OCI-LY7 (cell line): ENCODE measurements around the gene UCP1. TPM values are rescaled to one million over a fixed set of nuclear protein-coding genes. Genes with fewer than 3 reads are reported as not detected.

ENCODE experiments used
- BruUV-seq: library from RNA; stranded (reverse); fragments of 400-500 nt; replicated peaks from 2 replicates; lab custom pipeline; 2021; lab: Mats Ljungman, UMichigan
- CTCF ChIA-PET: fragments of 300-600 bp; sonication (Branson Sonifier 250); formaldehyde crosslinking; loops from one replicate; lab custom pipeline; 2022; ENCODE audit warnings: antibody characterized with exemption; ENCODE audit not compliant: unreplicated experiment; lab: Charles Lee
- POLR2A ChIA-PET: fragments of 300-600 bp; sonication (Branson Sonifier 250); formaldehyde crosslinking; loops from one replicate; lab custom pipeline; 2022; ENCODE audit warnings: antibody characterized with exemption; lab: Charles Lee
- DNase-seq: peaks from one replicate; pipeline ENCODE4 v3.0.0-alpha.2; 2015; ENCODE audit warnings: low spot score
- H2AFZ ChIP-seq: fragments of 200-600 bp; sonication (generic), shearing (Covaris generic); 2 replicates; pipeline ENCODE4 v1.6.1; 2014; ENCODE audit warnings: mild to moderate bottlenecking, antibody characterized with exemption, low read length, moderate library complexity
- H3K27ac ChIP-seq: fragments of 200-600 bp; sonication (generic); 2 replicates; pipeline ENCODE4 v1.5.1; 2014; ENCODE audit warnings: mixed run types, low read depth, mild to moderate bottlenecking, moderate library complexity, low read length, inconsistent platforms; ENCODE audit not compliant: poor library complexity, severe bottlenecking
- H3K36me3 ChIP-seq: fragments of 200-600 bp; sonication (generic); 2 replicates; pipeline ENCODE4 v1.6.1; 2014; ENCODE audit warnings: mild to moderate bottlenecking, antibody characterized with exemption, low read length, moderate library complexity, mixed read lengths; ENCODE audit not compliant: insufficient read depth
- H3K4me1 ChIP-seq: fragments of 200-600 bp; sonication (generic); 2 replicates; pipeline ENCODE4 v1.5.1; 2014; ENCODE audit warnings: mild to moderate bottlenecking, low read length; ENCODE audit not compliant: insufficient read depth, poor library complexity, severe bottlenecking
- H3K4me2 ChIP-seq: fragments of 200-600 bp; sonication (generic); 2 replicates; pipeline ENCODE4 v1.6.1; 2014; ENCODE audit warnings: mild to moderate bottlenecking, low read length
- H3K4me3 ChIP-seq: fragments of 200-600 bp; sonication (generic); 2 replicates; pipeline ENCODE4 v1.5.1; 2014; ENCODE audit warnings: mild to moderate bottlenecking, low read depth, low read length; ENCODE audit not compliant: poor library complexity, severe bottlenecking
- H3K79me2 ChIP-seq: fragments of 200-600 bp; sonication (generic); 2 replicates; pipeline ENCODE4 v1.6.1; 2016; ENCODE audit warnings: low read depth, mild to moderate bottlenecking, low read length, moderate library complexity, mixed read lengths; ENCODE audit not compliant: insufficient read depth
- H3K9me2 ChIP-seq: fragments of 200-600 bp; sonication (generic); 2 replicates; pipeline ENCODE4 v1.6.1; 2016; ENCODE audit warnings: mild to moderate bottlenecking, low read length, mixed read lengths; ENCODE audit not compliant: insufficient read depth
- H3K9me3 ChIP-seq: fragments of 200-600 bp; sonication (generic); 2 replicates; pipeline ENCODE4 v1.6.1; 2014; ENCODE audit warnings: mild to moderate bottlenecking, mixed run types, low read length, mixed read lengths
- H4K20me1 ChIP-seq: fragments of 200-600 bp; sonication (generic); 2 replicates; pipeline ENCODE4 v1.6.1; 2014; ENCODE audit warnings: mild to moderate bottlenecking, antibody characterized with exemption, low read length, moderate library complexity, mixed read lengths; ENCODE audit not compliant: insufficient read depth
- CTCF ChIP-seq: fragments of 200-600 bp; sonication (generic); conservative IDR thresholded peaks from 2 replicates; pipeline ENCODE4 v1.5.1; 2014; ENCODE audit warnings: mild to moderate bottlenecking, antibody characterized with exemption, low read length, moderate library complexity, mixed read lengths
- EZH2phosphoT487 ChIP-seq: fragments of 200-600 bp; sonication (generic); IDR thresholded peaks from 2 replicates; pipeline ENCODE4 v1.6.1; 2018; ENCODE audit warnings: low read depth, borderline replicate concordance, mild to moderate bottlenecking, mixed run types, antibody characterized with exemption, low read length, moderate library complexity, mixed read lengths
- intact Hi-C: fragments of 100-400 bp; cut with micrococcal nuclease; formaldehyde crosslinking; loops from one replicate; pipeline ENCODE4 v1.10.0; 2022; ENCODE audit not compliant: unreplicated experiment
- total RNA-seq, 2 experiments: library from RNA; depleted of rRNA in 1 of 2; stranded (reverse); fragments of >200 nt in 1 of 2; shearing (Covaris generic) in 1 of 2; gene quantifications; 2 replicates each; pipeline ENCODE4 v1.2.3, GENCODE V29; 2014 to 2022

UCP1 gene
- total RNA-seq, 2 experiments from 2014 or later: not detected

GRCh38 chr4:140609548-140610425, 41.0 kb upstream of the UCP1 start:
- peak; percentile 75 for DNase-seq
- Histone ChIP-seq H4K20me1 (no peaks in the 10 kb centered on the region), H2AFZ (peak overlapping the region; percentile 60), H3K4me3 (no peak overlapping the region), H3K27ac (no peak overlapping the region), H3K36me3 (no peaks in the 10 kb centered on the region), H3K79me2 (no peaks in the 10 kb centered on the region), H3K9me2 (no peaks in the 10 kb centered on the region; the same call in 1 of the 2 replicates), H3K4me1 (peaks cover 32% of the 10 kb centered on the region), H3K9me3 (no peaks in the 10 kb centered on the region), H3K4me2 (no peak overlapping the region; the same call in 1 of the 2 replicates)
- POLR2A ChIA-PET: interaction anchor here (0.7 to 3.9 kb wide), 14 partner anchors 11 to 459 kb away, joined by 3 to 37 read pairs (median 4); partner anchors contain the start of gene ELMOD2
- intact Hi-C loops: loop anchor here (1.0 to 10.0 kb wide), 4 partner anchors 29 to 455 kb away; partner anchors contain the start of genes ELMOD2 and MAML3
- CTCF ChIA-PET: interaction anchor here (0.6 to 2.1 kb wide), 8 partner anchors 10 to 241 kb away, joined by 3 to 9 read pairs (median 4); no protein-coding TSS in a partner anchor
- BruUV-seq: no TSS peak
- TF ChIP-seq EZH2phosphoT487 (no peak), CTCF (peak; percentile 87)

GRCh38 chr4:140607852-140608251, 39.1 kb upstream of the UCP1 start:
- Histone ChIP-seq H3K4me2 (no peak overlapping the region), H3K4me1 (peaks cover 36% of the 10 kb centered on the region), H3K9me2 (no peaks in the 10 kb centered on the region; the same call in 1 of the 2 replicates), H3K27ac (no peak overlapping the region), H3K36me3 (no peaks in the 10 kb centered on the region), H3K9me3 (no peaks in the 10 kb centered on the region), H3K4me3 (no peak overlapping the region), H3K79me2 (no peaks in the 10 kb centered on the region), H4K20me1 (no peaks in the 10 kb centered on the region), H2AFZ (no peak overlapping the region)
- BruUV-seq: no TSS peak
- intact Hi-C loops: no loop called here
- TF ChIP-seq EZH2phosphoT487 (no peak), CTCF (no peak)
- DNase-seq: no peak
- POLR2A ChIA-PET: interaction anchor here (0.6 to 3.9 kb wide), 9 partner anchors 10 to 246 kb away, joined by 3 to 37 read pairs (median 3); partner anchors contain the start of gene ELMOD2
- CTCF ChIA-PET: interaction anchor here (1.1 kb wide), 1 partner anchor 9 kb away, joined by 3 read pairs; no protein-coding TSS in a partner anchor
